ENCODE results near the gene ATXN1. TPM values are rescaled to one million over a fixed set of nuclear protein-coding genes. Genes with fewer than 3 reads are reported as not detected.

ATXN1 gene
- 3.0 and 5.6 TPM in 2 replicates for total RNA-seq (2021)
- long read RNA-seq, partial matches to known transcripts = 0 of 2 reads
- long read RNA-seq, other reads (novel, unspliced or antisense) = 1 of 2 reads

DNA sequence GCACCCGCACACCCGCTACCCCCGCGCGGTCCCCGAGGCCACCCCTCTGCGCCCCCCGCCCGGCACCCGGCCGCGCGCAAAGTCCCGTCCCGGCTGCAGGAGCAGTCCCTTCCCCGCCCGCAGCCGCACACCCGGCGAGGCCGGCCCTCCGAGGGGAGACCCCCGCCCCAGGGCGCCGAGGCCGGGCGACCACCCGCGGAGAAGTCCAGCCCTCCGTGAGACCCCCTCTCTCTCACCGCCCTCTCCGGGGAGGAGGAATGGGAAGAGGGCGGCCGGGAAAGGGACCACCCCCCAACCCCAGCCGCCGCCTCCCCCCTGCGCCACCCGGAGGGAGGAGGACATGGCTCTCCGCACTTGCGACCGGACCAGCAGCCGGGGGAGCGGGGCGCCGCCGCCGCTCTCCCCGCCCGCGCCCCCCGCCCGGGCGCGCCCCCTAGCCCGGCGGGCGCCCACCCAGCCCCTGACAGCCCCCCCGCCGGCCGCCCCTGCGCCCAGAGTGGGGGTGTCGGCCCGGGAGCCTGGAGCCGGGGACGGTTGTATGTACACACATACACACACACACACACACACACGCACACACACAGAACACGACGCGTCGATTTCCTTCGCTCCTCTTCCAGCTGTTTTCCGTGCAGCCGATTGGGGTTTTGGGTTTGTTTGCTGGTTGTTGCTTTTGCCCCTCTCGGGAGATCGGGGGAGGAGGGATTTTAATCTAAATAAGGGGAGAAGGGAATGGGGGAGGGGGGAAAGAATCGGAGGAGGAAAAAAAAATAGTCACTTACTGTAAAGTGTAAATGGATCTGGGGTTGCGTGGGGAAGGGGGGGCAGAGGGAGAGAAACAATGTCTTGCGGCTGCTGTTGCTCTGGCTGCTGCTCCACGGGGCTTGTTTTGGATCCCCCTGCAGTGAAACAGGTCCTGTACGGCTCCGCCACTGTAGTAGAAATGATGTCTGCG is at the start of gene ATXN1:
Gene ATXN1 (minus strand): TSS at position 945 of the 955 bp plus-strand sequence.
- Histone ChIP-seq H3K4ac (ENCODE audit: low read depth, low read length) (no peak within 1 kb of the TSS), H3K9me3 (ENCODE audit: control insufficient read depth, low read depth, low read length) (no peaks in the 10 kb centered on the region), H2BK15ac (ENCODE audit: low read depth, low read length) (no peak within 1 kb of the TSS), H3K4me1 (ENCODE audit: insufficient read depth, low read length) (peaks cover 5% of the 10 kb centered on the region; the same call in 1 of the 2 replicates), H4K91ac (ENCODE audit: insufficient read length, low read depth, low read length) (no peak within 1 kb of the TSS), H2AFZ (ENCODE audit: low read length) (peak within 1 kb of the TSS; percentile 75), H3K27ac (ENCODE audit: insufficient read length, low read depth, low read length) (no peak within 1 kb of the TSS), H3K23me2 (ENCODE audit: insufficient read length, low read depth, low read length, poor library complexity, severe bottlenecking) (peaks cover 21% of the 10 kb centered on the region), H3K27me3 (ENCODE audit: insufficient read depth, low read length) (no peaks in the 10 kb centered on the region; the same call in 1 of the 2 replicates), H2BK120ac (ENCODE audit: low read depth, low read length, poor library complexity, severe bottlenecking) (no peak within 1 kb of the TSS), H3K14ac (ENCODE audit: insufficient read depth, low read length) (0 out of 2 replicates have a peak within 1 kb of the TSS, but pooled peaks have one; percentile 14), H2BK12ac (ENCODE audit: insufficient read length, low read depth, low read length) (no peak within 1 kb of the TSS), H2BK20ac (ENCODE audit: low read depth, low read length, poor library complexity, severe bottlenecking) (no peak within 1 kb of the TSS), H3K79me1 (ENCODE audit: insufficient read depth, low read depth, low read length, poor library complexity, severe bottlenecking) (no peaks in the 10 kb centered on the region), H4K5ac (ENCODE audit: insufficient read length, low read depth, low read length) (no peak within 1 kb of the TSS), H4K8ac (replicated peaks; ENCODE audit: insufficient read length, low read depth, low read length) (no peak within 1 kb of the TSS), H2AK5ac (ENCODE audit: insufficient read length, low read length) (no peak within 1 kb of the TSS), H3K18ac (ENCODE audit: insufficient read length, low read depth, low read length) (peak within 1 kb of the TSS; percentile 28), H3K23ac (ENCODE audit: insufficient read length, low read depth, low read length) (no peak within 1 kb of the TSS), H3K56ac (ENCODE audit: insufficient read length, low read depth, low read length) (no peak within 1 kb of the TSS), H3T11ph (ENCODE audit: low read length) (no peak within 1 kb of the TSS), H4K20me1 (ENCODE audit: control insufficient read depth, insufficient read depth, insufficient read length) (peaks cover 3% of the 10 kb centered on the region), H3K4me2 (ENCODE audit: insufficient read depth, insufficient read length, low read length) (peak within 1 kb of the TSS; percentile 83), H2BK5ac (ENCODE audit: insufficient read length, low read length) (no peak within 1 kb of the TSS), H3K79me2 (ENCODE audit: insufficient read depth, low read length) (no peaks in the 10 kb centered on the region), H3K9ac (ENCODE audit: extremely low read depth, insufficient read length, low read length) (no peak within 1 kb of the TSS)
- H3K27me3 Mint-ChIP-seq (ENCODE audit: low read depth) = peaks cover 23% of the 10 kb centered on the region
- H3K4me1 Mint-ChIP-seq = peaks cover 24 to 31% of the 10 kb centered on the region in 2 experiments
- WGBS (ENCODE audit: extremely low coverage, insufficient read length, low lambda C conversion rate) = no CpG with 5 or more reads among the region's 82 CpGs
- H3K27ac Mint-ChIP-seq = peak within 1 kb of the TSS; percentile 33 to 65 (median 39); a peak in 2 of 7 replicates
- no peaks in the 10 kb centered on the region; a peak in 1 of 5 replicates for H3K9me3 Mint-ChIP-seq
- TF ChIP-seq, protein P1, sequence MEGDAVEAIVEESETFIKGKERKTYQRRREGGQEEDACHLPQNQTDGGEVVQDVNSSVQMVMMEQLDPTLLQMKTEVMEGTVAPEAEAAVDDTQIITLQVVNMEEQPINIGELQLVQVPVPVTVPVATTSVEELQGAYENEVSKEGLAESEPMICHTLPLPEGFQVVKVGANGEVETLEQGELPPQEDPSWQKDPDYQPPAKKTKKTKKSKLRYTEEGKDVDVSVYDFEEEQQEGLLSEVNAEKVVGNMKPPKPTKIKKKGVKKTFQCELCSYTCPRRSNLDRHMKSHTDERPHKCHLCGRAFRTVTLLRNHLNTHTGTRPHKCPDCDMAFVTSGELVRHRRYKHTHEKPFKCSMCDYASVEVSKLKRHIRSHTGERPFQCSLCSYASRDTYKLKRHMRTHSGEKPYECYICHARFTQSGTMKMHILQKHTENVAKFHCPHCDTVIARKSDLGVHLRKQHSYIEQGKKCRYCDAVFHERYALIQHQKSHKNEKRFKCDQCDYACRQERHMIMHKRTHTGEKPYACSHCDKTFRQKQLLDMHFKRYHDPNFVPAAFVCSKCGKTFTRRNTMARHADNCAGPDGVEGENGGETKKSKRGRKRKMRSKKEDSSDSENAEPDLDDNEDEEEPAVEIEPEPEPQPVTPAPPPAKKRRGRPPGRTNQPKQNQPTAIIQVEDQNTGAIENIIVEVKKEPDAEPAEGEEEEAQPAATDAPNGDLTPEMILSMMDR (conservative IDR thresholded peaks at IDR 0.05) = no peak
- H3K4me3 Mint-ChIP-seq = peak within 1 kb of the TSS; percentile 87 to 98
- DNase-seq = peak; percentile 54
- H3K36me3 Mint-ChIP-seq (ENCODE audit: insufficient read depth in 1 of 3, low read depth in 3 of 3) = no peaks in the 10 kb centered on the region
